Cardiac fibroblast (primary cell): ENCODE data around the gene CLCN6.
A peak's percentile ranks its signal among the peaks of the same experiment; 100 is the strongest.

ENCODE experiments used
- DNase-seq, 2 donors: peaks; one replicate each; pipeline versions ENCODE4 v3.0.0 to v3.0.0-alpha.2; 2010; ENCODE audit warnings: low read depth in 2 of 2
- H3K4me3 ChIP-seq, 2 donors: replicated peaks in 1 of 2; 1 replicate in 1 of 2; 2 replicates in 1 of 2; pipeline ENCODE4 v1.5.1; 2011; ENCODE audit warnings: low read depth in 2 of 2, low read length in 2 of 2, mild to moderate bottlenecking in 2 of 2, moderate library complexity in 1 of 2
- CTCF ChIP-seq: IDR thresholded peaks from one replicate; pipeline ENCODE4 v1.5.1; 2011; ENCODE audit warnings: low read depth, mild to moderate bottlenecking, low read length, inconsistent platforms

Gene CLCN6

GRCh38 chr1:11841245-11842153 lies 35.5 kb downstream of the CLCN6 start:
- TF ChIP-seq CTCF, result no peak
- H3K4me3 ChIP-seq, result no peak overlapping the region
- DNase-seq, result no peak

- peak in 1 of 2 donors; percentile 92 for DNase-seq
- TF ChIP-seq CTCF, result no peak
- no peak overlapping the region for H3K4me3 ChIP-seq
Observed at GRCh38 chr1:11842154-11843041, 36.4 kb downstream of the CLCN6 start.

- DNase-seq, result peak; percentile 38 to 40
- no peak overlapping the region for H3K4me3 ChIP-seq
- no peak for TF ChIP-seq CTCF
Observed at GRCh38 chr1:11845641-11846335, 39.8 kb downstream of the CLCN6 start.

- no peak for TF ChIP-seq CTCF
- H3K4me3 ChIP-seq, result no peak within 1 kb of the TSS
- peak; percentile 11 to 15 for DNase-seq
Observed at GRCh38 chr1:11847667-11848372, 41.8 kb downstream of the CLCN6 start, which contains the start of gene NPPA. Gene NPPA, minus strand, starts transcription at chr1:11847783. Its CDS starts 99 bp downstream, at chr1:11847684.

- no peak for DNase-seq
- TF ChIP-seq CTCF, result no peak
- H3K4me3 ChIP-seq, result no peak overlapping the region
Observed at GRCh38 chr1:11848373-11848700, 42.3 kb downstream of the CLCN6 start.

- no peak for DNase-seq
- TF ChIP-seq CTCF, result no peak
- H3K4me3 ChIP-seq, result no peak overlapping the region
Observed at GRCh38 chr1:11850156-11850555, 44.2 kb downstream of the CLCN6 start.
